Myocyte (in vitro differentiated cells): ENCODE data around the gene FUT9. TPM values are rescaled to one million over a fixed set of nuclear protein-coding genes. Genes with fewer than 3 reads are reported as not detected.

Experiments used
- DNase-seq: peaks from one replicate; pipeline ENCODE4 v3.0.0-alpha.2; 2012; ENCODE audit warnings: low read depth
- polyA plus RNA-seq: library from polyadenylated mRNA; unstranded; fragments of >200 nt; gene quantifications from one replicate; pipeline ENCODE4 v1.2.1, GENCODE V29; 2012; ENCODE audit warnings: missing spikeins
- total RNA-seq: library from RNA; depleted of rRNA; stranded (reverse); fragments of >200 nt; gene quantifications from 2 replicates; pipeline ENCODE4 v1.2.3, GENCODE V29; 2014

The FUT9 gene
- not detected in 2 replicates for total RNA-seq
- not detected for polyA plus RNA-seq

DNA sequence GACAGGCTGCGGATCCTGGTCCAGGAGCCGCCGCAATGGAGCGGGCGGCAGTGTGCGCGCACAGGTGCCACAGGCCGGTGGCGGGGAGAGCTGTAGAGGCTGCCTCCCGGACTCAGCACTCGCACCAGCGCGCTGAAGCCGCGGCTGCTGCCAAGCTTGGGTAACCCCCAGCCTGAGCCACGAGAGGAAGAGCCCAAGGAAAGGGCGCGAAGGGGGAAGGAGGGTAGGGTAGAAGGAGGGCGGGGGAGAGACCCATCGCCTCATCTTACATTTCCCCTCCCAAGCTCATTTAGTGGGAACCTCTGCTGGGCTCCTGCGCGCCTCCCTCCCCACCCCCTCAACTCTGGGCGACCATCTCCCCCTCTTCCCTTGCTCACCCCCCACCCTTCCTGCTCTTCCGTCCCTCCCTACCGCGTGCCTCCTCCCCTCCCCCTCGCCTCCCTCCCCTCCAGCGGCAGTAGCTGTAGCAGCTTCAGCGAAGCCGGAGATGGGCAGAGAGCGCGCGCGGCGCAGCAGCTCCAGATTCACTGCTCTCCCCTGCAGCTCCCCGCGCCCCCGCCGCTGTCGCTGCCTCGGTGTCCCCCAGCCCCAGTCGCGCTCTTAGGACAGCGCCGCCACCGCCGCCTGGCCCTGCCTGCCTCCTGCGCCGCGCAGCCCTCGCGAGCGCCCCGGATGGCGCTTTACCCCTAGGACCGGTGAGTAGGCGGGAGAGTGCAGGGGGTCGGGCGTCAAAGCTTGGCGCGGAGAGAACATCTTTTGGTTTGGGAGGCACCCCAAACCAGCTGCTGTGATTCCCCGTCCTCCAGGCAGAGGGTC lies at the start of gene FUT9:
Gene FUT9 (plus strand): TSS at position 457 of the 816 bp plus-strand sequence. CDS start 187,182 bp downstream, outside the sequence.
- DNase-seq = no peak

DNA sequence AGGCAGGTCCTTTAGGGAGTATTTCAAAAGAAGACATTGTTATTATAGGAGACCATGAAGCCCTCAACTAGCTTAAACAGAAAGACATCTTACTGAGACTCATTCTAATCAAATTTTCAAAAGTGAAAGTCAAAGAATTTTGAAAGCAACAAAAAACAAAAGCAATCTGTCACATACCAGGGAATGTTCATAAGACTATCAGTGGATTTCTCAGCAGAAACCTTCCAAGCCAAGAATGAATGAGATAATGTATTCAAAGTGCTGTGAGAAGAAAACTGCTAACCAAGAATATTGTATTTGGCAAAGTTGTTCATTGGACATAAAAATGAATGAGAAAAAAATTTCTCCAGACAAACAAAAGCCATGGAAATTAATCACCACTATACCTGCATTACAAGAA lies 48.2 kb upstream of the FUT9 start:
- no peak for DNase-seq

DNA sequence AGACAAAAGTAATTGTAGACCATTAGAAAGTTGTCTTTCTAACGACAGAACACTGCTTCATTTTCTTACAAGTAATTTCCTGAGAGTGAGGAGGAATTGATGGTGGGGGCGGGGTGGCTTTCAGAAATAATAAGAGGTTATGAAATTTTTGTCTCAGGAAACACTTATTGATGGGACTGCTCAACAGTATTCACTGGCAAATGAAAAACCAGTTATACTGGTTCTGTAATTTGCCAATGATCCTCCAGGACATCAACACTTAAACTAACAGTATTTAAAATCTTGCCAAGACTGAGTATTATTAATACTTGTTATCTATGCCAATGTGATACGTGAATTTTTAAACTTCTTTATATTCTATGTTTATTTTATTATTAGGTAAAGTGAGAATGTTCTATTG lies 41.8 kb upstream of the FUT9 start:
- no peak for DNase-seq

DNA sequence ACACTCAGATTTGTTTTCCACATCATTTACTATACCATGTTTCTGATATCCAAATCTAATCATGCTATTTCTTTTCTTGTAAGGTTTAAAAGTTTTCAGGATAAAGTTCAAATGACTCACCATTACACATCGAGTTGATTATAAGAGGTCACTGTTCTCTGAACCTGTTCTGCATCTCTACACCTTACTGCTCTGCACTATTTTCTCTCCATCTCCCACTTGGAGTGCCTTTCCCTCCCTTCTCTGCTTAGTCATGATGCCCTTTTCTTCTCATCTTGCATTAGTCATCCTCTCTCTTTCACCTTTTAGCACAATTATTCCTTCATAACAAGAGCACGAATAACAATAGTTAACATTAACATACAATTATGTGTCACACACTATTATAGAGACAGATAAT lies 37.5 kb upstream of the FUT9 start:
- DNase-seq = no peak

DNA sequence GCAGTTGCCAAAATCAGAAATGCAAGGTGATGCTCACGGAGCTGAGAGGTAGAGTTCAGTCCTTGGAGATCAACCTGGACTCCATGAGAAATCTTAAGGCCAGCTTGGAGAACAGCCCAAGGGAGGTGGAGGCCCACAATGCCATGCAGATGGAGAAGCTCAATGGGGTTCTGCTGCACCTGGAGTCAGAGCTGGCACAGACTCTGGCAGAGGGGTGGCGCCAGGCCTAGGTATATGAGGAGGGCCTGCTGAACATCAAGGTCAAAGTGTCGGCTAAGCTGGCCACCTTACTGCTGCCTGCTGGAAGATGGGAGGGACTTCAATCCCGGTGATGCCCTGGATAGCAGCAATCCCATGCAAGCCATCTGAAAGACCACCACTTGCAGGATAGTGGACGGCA lies 23.9 kb upstream of the FUT9 start:
- DNase-seq = no peak

DNA sequence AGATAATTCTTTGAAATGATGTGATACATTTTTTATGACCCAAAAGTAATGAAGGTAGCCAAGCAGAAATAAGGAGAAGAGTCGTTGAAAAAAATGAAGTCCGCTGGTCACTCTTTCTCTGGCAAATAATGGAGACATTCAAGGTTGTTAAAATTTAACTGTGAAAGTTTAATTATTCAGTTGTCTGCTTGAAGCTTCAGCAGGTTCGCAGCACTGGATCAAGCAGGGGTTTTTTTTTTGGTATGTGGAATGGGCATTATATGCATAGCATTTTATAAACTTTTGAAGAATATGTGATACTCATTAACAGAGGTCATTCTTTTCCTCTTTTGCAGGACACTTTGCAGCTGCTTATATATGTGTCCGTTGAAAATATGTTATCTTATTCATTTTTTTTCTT lies 21.6 kb upstream of the FUT9 start:
- no peak for DNase-seq

DNA sequence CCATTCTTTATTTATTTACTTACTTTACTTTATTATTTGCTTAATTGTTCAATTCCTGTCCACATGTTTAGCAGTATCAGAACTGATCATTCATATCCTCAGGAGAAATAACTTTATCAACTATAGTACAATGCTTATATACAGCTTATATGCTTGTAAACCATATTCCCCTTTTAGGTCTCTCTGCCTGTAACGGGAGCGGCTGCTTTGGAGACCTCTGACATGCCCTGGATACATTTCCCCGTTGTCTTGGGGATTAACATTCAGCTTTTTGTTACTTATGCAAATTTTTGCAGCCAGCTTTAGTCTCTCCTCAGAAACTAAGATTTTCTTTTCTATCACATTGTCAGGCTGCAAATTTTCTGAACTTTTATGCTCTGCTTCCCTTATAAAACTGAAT lies 17.6 kb upstream of the FUT9 start:
- DNase-seq = no peak

DNA sequence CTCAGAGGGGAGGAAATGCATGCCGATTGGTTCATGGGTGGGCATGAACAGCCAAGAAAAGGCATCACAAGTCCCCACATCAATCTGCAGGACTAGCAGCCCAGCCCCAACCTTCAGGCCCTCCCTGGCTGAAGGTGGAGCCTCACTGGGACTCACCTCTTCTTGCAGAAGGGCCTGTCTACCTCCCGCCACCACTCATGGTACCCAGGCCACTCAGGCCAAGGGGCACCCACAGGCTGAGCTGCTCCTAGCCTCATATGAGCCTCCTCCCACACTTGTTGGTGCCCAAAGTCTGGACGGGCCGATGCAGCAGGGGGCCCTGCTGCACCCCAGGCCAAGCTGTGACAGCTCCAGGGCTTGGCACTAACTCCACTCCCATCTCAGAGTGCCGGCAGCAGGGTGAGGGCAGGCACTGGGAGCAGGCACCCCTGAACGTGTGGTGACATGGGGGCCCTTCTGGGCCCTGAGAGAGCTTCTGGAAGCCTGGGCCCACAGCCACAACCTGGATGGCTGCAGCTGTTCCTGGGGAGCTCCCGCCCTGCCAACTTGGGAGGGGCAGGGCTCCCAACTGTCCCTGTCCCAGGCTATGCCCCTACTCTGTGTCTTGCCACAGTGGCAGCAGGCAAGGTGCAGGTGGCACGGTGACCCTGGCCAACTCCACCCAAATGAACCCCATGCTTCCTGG lies 13.7 kb upstream of the FUT9 start:
- no peak for DNase-seq

DNA sequence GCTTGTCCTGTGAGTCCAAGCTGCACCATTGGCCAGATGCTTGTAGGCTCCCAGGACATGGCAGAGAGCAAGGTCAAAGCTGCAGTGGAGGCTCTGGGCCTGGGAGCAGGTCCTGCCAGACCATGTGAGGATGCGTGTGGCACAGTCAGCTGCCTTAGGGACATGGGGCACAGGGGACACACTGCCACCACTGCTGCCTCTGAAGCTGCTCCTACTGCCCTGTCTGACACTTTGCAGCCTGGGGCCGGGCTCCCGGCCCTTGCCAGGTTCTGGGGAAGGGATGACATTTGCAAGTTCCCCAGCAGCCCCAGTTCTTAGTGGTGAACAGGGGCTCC lies 13.2 kb upstream of the FUT9 start:
- no peak for DNase-seq

DNA sequence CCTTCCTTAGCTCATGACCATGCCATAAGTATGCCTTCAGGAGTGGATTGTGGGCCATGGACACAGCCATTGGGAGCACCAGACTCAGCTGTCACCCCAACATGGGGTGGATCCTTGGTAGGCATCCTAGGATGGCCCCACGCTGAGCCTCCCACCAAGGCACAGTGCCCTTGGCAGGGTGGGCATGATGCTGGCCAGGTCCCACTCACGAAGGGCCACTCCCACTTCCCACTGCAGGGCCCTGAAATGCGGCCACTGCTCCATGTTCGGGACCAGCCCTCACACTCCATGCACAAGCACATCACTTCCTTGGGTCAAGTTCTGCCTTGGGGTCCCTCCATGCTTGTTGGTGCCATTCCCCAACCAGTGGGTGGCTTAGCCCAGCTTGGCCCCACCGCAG lies 12.9 kb upstream of the FUT9 start:
- no peak for DNase-seq

DNA sequence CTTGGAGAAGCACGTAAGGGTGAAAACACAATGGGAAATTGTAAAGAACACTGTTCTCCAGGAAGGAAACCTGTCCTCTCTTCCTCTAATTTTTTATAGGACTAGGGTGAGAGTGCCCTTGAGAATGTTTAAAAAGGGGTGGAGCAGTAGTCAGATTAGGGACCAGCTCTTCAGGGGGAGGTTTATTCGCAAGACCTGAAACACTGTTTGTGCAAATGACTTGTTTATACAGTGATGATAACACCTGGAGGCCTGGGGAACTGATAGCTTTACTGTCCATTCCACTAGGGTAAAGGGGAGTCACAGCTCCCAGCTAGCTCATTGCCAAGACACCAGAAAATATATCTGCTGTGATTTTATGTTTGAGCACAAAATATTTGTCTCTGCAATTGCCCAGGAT lies 8.1 kb upstream of the FUT9 start:
- DNase-seq = no peak

DNA sequence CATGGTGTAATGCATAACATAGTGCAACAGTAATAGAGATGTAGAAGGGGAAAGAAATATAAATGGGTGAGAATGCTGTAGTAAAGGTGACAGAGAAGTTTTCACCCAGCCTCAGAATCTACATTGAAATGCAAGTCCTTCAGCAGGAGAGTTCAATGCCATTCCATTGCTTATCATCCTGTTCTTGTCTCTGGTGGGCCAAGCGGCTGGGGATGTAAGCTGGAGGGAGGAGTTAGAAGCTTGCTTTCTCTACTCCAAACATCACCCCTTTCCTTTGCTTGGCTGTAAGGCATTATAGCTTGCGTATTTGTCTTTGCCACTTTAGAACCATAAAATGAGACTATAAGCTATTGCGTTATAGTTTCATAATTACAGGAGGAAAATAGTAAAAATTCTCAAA lies 2.2 kb upstream of the FUT9 start:
- no peak for DNase-seq

DNA sequence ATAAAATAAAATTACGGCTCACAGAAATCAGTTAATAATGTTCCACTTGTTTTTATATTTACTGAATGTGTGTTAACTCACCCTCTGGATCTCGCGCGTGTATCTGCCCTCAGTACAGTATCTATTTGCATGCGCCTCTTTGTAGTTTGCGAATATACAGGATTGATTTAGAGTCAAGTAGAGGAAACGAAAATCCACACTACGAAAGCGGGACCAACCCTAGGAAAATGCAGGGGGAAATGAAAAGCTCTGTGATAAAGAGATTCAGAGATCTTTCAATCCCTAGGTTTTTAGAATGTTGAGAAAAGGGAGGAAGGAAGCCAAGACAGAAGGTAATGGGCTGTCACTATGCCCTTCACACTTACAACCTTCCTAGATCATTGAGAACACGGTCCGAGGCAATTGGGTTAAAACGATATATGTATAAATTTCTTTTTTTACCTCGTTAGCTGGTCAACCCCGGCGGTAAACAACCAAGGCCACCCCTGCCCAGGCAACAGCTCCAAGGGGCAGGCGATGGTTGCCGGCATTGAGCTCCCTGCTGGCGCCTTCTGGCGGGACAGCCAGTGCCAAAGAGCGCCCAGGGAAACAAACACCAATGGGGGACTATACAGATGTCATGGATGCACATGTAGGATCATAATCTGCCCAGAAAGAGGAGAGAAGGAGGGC lies 792 bp upstream of the FUT9 start:
- DNase-seq = no peak

DNA sequence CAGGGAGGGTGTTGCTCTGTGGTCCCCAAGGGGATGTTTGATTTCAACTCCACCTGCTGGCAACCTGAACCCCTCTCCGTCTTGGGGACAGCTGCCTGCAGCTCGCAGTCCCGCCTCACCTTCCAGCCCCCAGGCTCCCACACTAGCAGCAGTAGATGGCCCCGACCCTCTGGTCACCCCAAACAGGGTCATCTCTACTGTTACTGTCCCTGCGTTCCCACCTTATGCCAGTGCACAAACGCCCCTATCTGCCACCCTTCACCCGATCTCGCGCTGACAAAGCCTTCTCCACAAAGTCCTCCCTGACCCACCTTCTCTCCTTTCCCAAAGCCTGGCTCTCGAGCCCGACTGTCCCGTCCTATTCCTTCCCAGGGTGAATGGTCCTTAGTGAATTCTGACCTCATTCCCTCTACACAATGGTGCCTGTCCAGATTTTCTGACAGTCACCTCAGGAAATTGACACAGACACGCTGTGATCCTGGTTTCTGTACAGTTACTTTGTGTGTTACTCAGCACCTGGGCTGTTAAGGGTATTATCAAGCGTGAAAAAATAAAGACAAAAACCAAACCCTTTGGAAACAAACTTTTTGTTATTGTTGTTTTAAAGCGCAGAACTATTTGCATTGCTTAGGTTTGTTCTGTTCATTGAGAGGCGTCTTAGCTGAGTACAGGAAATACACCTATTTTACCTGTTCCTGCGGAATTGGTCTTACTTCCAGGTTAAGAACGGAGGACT lies 728 bp downstream of the FUT9 start:
- no peak for DNase-seq

DNA sequence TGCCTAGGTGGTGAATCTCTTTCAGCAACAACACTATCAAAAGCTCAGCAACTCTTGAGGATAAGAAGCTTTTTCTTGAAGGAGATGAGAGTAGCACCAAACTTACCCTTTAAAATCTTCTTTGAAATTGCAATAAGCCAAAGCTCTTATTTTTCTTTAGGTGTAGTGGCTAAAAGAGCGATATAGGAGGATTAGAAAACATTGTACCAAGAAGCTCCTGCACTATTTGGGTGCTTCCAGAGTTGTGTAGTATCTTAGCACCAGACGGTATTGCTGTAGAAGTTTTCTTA lies 1.2 kb downstream of the FUT9 start:
- DNase-seq = no peak

DNA sequence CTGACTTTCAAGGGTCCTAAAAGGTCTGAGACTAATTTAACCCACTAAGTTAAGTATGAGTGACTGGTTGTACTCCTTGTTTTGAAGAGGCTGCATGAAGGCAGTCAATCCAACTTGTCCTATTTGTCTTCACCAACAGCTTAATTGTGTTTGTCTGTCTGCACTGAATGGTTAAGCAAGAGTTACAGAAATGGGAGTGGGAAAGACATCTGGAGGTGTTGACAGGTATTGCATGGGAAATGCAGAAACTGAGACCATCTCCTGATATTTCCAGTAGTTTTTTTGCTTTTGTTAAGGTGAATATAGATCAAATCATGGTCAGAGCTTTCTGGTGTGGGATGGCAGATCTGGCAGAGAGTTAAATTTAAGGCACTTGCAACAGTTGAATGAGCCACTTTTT lies 6.5 kb downstream of the FUT9 start:
- no peak for DNase-seq

DNA sequence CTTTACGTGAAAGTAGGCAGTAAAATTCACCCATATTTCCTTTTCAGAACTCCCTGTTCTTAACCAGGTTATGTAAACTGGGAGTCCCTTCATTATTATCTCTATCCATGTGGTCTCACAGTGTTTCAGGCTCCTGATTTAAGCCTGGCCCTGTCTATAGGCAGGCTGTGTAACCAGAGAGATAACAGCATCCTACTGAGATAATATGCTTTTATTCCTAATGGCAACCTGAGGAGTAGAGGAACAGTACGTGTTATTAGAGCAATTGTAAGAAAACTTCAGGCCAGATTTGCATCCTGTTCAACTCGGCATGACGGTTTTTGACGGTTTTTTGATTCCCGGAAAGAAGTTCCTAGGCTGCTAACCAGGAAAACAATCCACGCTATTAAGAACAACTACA lies 16.9 kb downstream of the FUT9 start:
- no peak for DNase-seq

DNA sequence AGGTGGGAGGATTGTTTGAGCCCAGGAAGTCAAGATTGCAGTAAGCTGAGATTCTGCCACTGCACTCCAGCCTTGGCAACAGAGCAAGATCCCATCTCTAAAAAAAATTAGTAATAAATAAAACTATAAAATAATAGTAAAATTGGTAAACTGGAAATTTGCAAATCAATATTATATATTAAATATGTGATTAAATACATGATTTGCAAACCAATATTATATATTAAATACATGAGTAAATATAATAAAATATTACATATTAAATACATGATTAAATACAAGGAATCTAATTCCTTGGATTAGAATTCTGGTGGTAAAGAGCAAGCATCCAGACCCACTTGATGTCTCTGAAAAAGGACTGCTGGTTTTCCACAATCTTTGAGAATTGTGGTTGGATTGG lies 35.8 kb downstream of the FUT9 start:
- no peak for DNase-seq

DNA sequence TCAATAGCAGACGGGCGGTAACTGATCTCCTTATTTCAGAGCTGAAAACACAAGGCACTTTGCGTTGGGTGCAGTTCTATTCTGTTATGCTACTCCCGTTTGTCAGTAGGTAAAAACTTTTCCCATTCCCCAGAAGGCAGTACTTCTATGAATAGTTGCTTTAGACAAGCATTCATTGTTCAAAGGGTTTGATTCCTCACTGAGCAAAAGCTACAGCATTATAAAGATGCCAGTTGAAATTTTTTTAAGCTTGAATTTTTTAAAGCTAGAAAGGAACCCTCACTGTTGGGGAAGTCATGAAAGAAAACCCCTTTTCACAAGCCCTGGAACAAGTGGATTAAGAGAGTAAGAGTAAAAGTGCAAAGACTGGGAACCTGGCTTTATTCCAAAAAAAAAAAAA lies 42.3 kb downstream of the FUT9 start:
- DNase-seq = no peak

DNA sequence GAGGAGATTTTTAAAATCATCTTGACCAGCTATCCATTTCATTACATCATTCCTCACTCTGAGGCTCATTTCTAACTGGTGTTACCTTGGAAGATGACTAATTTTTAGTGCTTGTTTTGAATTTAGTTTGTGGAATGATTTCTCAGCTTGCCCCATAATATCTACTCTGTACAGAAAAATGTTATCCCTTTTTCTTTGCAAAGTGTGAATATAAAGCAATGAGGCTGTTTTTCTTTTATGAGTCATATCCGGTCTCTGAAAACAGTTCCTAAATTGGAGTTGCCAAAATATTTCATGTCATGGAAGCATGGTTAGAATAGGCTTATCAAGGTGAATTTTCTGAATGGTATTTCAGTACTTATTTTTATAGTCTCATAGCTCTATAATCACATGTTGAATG lies 43.8 kb downstream of the FUT9 start:
- DNase-seq = no peak

DNA sequence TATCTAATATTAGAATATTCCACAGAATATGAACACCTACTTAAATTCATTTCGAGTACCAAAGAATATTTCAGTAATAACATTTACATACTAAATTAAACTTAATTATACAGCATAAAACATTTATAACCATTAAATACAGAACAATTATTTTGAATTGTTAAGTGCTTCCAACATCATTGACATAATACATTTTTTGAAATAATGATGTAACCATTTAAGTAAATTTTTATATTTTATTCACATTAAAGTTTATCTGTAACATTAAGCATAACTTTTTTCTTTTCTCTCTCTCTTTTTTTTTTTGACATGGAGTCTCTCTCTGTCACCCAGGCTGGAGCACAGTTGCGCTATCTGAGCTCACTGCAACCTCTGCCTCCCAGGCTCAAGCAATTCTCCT lies 44.5 kb downstream of the FUT9 start:
- no peak for DNase-seq

DNA sequence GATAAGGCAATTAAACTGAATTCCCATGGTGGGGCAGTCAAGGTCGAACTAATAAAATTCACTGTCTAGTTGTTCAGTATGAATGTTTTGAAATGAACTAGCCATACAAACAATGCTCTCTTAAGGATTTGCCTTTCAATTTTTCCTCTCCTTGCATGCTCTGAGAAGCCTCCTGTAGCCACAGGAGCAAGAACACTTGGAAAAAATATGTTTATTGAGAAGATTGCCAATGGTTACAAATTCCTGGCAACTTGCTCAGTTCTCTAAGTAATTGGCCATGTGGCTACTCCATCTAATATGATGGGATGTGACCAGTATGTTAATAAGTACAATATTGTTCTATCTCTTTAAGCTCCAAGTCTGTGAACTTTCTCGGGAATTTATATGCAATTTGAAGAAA lies 49.4 kb downstream of the FUT9 start:
- no peak for DNase-seq
